Activated T-helper 1 cell treated with anti-CD3 and anti-CD28 coated beads, Interleukin-12 subunit alpha, Interleukin-12 subunit beta, Interleukin-2, Interleukin-4 antibody, amounts not matched to agents 30 ng/mL and 10 ng/mL and 1 ng/mL, durations not matched to agents 14 hours and 24 hours and 36 hours (primary cell): ENCODE measurements around the gene PET100. TPM values are rescaled to one million over a fixed set of nuclear protein-coding genes. Genes with fewer than 3 reads are reported as not detected.

ENCODE experiments used
- DNase-seq: peaks from one replicate; pipeline ENCODE4 v3.0.0; 2021; ENCODE audit warnings: low spot score
- H3K27ac Mint-ChIP-seq: one replicate; pipeline ENCODE4 v1.8.0; 2021; ENCODE audit warnings: mild to moderate bottlenecking, mixed read lengths
- H3K27me3 Mint-ChIP-seq: one replicate; pipeline ENCODE4 v1.8.0; 2022; ENCODE audit warnings: mild to moderate bottlenecking, moderate library complexity, mixed read lengths; ENCODE audit not compliant: insufficient read depth
- H3K36me3 Mint-ChIP-seq: one replicate; pipeline ENCODE4 v1.8.0; 2021; ENCODE audit warnings: low read depth, mixed read lengths
- H3K4me1 Mint-ChIP-seq: one replicate; pipeline ENCODE4 v1.8.0; 2021; ENCODE audit warnings: low read depth, mixed read lengths
- H3K4me3 Mint-ChIP-seq: one replicate; pipeline ENCODE4 v1.8.0; 2021; ENCODE audit warnings: mild to moderate bottlenecking, moderate library complexity, mixed read lengths
- H3K9me3 Mint-ChIP-seq: one replicate; pipeline ENCODE4 v1.8.0; 2021; ENCODE audit warnings: mixed read lengths
- intact Hi-C: fragments of 100-400 bp; cut with micrococcal nuclease; formaldehyde crosslinking; loops from one replicate; pipeline ENCODE4 v1.15.1; 2024
- total RNA-seq: library from RNA; stranded (reverse); gene quantifications from 2 replicates; pipeline ENCODE4 v1.2.3, GENCODE V29; 2022

Gene PET100
- total RNA-seq, 1 donor from 2014 or later, result 93.4 TPM

DNA sequence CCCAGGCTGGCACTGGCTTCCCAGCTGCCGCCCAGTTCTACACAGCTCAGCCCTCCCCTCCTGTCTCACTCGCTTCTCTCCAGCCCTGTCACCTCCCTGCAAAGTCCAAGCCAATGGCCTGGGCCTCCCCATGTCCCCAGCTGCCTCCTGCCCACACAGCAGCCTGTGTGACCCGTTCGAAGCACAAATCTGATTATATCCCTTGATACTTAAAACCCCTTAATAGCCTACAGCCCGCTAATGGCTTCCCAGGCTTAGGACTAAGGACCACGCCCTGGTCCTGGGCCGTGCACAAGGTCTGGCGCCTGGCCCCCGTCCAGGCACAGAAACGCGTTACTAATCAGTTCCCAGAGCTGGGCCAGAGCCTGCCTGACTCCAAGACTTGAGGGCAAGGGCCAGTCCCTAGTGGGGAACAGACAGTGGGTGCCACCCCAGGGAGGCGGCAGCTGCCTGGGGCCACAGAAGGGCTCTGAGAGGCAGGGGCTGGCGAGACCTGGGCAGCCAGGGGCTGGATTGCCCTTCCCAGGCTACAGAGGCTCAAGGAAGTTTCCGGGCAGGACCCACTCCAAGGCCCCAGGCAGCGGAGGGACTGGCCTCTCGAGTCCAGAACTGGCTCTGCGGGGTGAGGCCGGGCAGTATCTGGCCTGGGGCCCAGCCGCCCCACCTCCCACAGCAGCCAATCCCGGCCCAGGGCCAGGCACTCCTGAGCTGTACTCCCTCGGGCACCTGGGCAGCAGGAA lies 10.7 kb upstream of the PET100 start:
- H3K9me3 Mint-ChIP-seq, result no peaks in the 10 kb centered on the region
- H3K4me1 Mint-ChIP-seq, result no peaks in the 10 kb centered on the region
- no peak overlapping the region for H3K4me3 Mint-ChIP-seq
- DNase-seq, result no peak
- no peaks in the 10 kb centered on the region for H3K27me3 Mint-ChIP-seq
- H3K36me3 Mint-ChIP-seq, result peaks cover 18% of the 10 kb centered on the region
- no peak overlapping the region for H3K27ac Mint-ChIP-seq
- intact Hi-C loops, result no loop called here

GRCh38 chr19:7619671-7620441 lies 9.7 kb upstream of the PET100 start:
- H3K4me1 Mint-ChIP-seq, result no peaks in the 10 kb centered on the region
- H3K36me3 Mint-ChIP-seq, result peaks cover 18% of the 10 kb centered on the region
- intact Hi-C loops, result no loop called here
- H3K27me3 Mint-ChIP-seq, result no peaks in the 10 kb centered on the region
- no peak overlapping the region for H3K27ac Mint-ChIP-seq
- H3K9me3 Mint-ChIP-seq, result no peaks in the 10 kb centered on the region
- no peak overlapping the region for H3K4me3 Mint-ChIP-seq
- DNase-seq, result no peak

GRCh38 chr19:7620442-7621412 lies 8.9 kb upstream of the PET100 start:
- Mint-ChIP-seq H3K36me3 (peaks cover 22% of the 10 kb centered on the region), H3K27ac (no peak overlapping the region), H3K27me3 (no peaks in the 10 kb centered on the region), H3K9me3 (no peaks in the 10 kb centered on the region), H3K4me1 (no peaks in the 10 kb centered on the region), H3K4me3 (no peak overlapping the region)
- no peak for DNase-seq
- intact Hi-C loops, result no loop called here

DNA sequence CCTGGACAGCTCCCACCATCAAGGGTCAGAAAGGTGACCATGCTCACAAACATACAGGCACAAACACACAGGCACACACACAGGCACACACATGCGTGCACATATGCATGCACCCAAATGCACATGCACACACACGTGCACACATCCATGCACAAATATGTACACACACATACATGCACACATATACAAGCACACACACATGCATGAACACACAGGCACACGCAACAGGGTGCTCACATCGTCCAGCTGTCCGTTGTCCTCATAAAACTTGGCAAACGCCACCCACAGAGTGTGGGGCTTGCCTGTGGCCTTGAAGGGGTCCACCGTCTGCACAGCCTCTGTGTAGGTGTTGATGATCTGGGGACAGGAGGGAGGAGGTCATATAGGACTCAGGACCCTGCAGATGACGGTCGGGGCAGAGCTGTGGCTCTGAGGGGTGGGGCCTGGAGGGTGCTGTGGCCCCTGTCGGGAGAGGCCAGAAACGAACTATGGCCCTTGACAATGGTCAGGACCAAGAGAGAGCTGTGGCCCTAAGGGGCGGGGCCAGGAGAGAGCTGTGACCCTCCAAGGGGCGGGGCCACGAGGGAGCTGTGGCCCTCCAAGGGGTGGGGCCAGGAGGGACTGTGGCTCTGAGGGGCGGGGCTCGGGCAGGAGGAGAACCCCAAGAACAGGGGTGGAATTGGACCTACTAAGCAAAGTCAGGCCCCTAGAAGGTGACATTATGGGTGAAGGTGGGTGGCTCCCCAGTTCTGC lies 6.5 kb upstream of the PET100 start:
- Mint-ChIP-seq H3K4me1 (peaks cover 1% of the 10 kb centered on the region), H3K27ac (no peak overlapping the region), H3K9me3 (no peaks in the 10 kb centered on the region), H3K4me3 (no peak overlapping the region), H3K27me3 (no peaks in the 10 kb centered on the region), H3K36me3 (peaks cover 24% of the 10 kb centered on the region)
- intact Hi-C loops, result no loop called here
- DNase-seq, result no peak

- H3K36me3 Mint-ChIP-seq, result peaks cover 21% of the 10 kb centered on the region
- H3K27ac Mint-ChIP-seq, result no peak overlapping the region
Observed at GRCh38 chr19:7623725-7624603, 5.6 kb upstream of the PET100 start.

DNA sequence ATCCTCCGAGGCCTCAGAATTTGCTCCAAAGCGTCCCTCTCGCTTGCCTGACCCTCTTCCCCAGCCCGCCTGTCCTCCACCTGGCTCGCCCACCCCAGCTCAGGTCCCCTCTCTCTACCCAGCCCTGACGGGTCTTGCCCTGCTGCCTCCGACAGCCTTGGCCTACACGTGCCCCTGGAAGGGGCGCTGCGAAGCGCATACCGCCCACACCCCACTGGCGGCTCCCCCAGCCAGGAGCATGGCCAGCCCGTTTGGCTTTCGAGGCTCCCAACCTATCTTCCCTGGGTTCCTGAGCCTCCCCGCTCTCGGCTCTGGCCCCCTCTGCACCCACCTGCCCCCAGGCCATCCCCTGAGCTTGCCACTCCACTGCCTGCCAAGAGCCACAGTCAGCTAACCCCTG lies 4.8 kb upstream of the PET100 start:
- intact Hi-C loops, result no loop called here
- Mint-ChIP-seq H3K4me1 (peaks cover 18% of the 10 kb centered on the region), H3K9me3 (no peaks in the 10 kb centered on the region), H3K27ac (no peak overlapping the region), H3K27me3 (no peaks in the 10 kb centered on the region), H3K36me3 (peaks cover 28% of the 10 kb centered on the region), H3K4me3 (no peak overlapping the region)
- DNase-seq, result no peak

More at GRCh38 chr19:7623725-7624603, 5.6 kb upstream of the PET100 start:
- no peak for DNase-seq
- H3K4me3 Mint-ChIP-seq, result no peak overlapping the region
- H3K27me3 Mint-ChIP-seq, result no peaks in the 10 kb centered on the region
- H3K4me1 Mint-ChIP-seq, result peaks cover 10% of the 10 kb centered on the region
- no peaks in the 10 kb centered on the region for H3K9me3 Mint-ChIP-seq
- intact Hi-C loops, result no loop called here

- intact Hi-C loops, result no loop called here
- Mint-ChIP-seq H3K9me3 (no peaks in the 10 kb centered on the region), H3K36me3 (peaks cover 28% of the 10 kb centered on the region), H3K4me1 (peaks cover 29% of the 10 kb centered on the region), H3K4me3 (no peak overlapping the region), H3K27ac (no peak overlapping the region), H3K27me3 (no peaks in the 10 kb centered on the region)
- no peak for DNase-seq
Observed at GRCh38 chr19:7625763-7626372, 3.7 kb upstream of the PET100 start.

GRCh38 chr19:7627166-7627565 lies 2.4 kb upstream of the PET100 start:
- Mint-ChIP-seq H3K4me1 (peaks cover 31% of the 10 kb centered on the region), H3K27me3 (no peaks in the 10 kb centered on the region), H3K27ac (no peak overlapping the region), H3K36me3 (peaks cover 22% of the 10 kb centered on the region), H3K9me3 (no peaks in the 10 kb centered on the region), H3K4me3 (no peak overlapping the region)
- intact Hi-C loops, result no loop called here
- DNase-seq, result no peak

- Mint-ChIP-seq H3K27ac (peak overlapping the region; percentile 98), H3K27me3 (no peaks in the 10 kb centered on the region), H3K4me1 (peaks cover 31% of the 10 kb centered on the region), H3K4me3 (peak overlapping the region; percentile 98), H3K36me3 (peaks cover 15% of the 10 kb centered on the region), H3K9me3 (no peaks in the 10 kb centered on the region)
- no peak for DNase-seq
- intact Hi-C loops, result loop anchor here (1.0 to 2.0 kb wide), 4 partner anchors 9 to 93 kb away; partner anchors contain the start of genes PNPLA6 and STXBP2
Observed at GRCh38 chr19:7628589-7629311, 843 bp upstream of the PET100 start.

GRCh38 chr19:7631577-7631976 lies 2.0 kb downstream of the PET100 start:
- Mint-ChIP-seq H3K27ac (no peak overlapping the region), H3K4me3 (peak overlapping the region; percentile 19), H3K27me3 (no peaks in the 10 kb centered on the region), H3K4me1 (peaks cover 48% of the 10 kb centered on the region), H3K9me3 (no peaks in the 10 kb centered on the region), H3K36me3 (peaks cover 12% of the 10 kb centered on the region)
- no peak for DNase-seq
- intact Hi-C loops, result no loop called here
